HT1080 (cell line): ENCODE results near the gene NOL12. TPM values are rescaled to one million over a fixed set of nuclear protein-coding genes. Genes with fewer than 3 reads are reported as not detected.
A peak's percentile ranks its signal among the peaks of the same experiment; 100 is the strongest.
"Not testable (repeated sequence)": the region's sequence is repeated elsewhere in the genome, so short reads cannot be mapped to it uniquely, and the experiment has no call there.

Experiments
- DNase-seq: peaks from one replicate; pipeline ENCODE4 v3.0.0-alpha.2; 2015; ENCODE audit warnings: low read depth
- polyA plus RNA-seq, 2 experiments: library from polyadenylated mRNA; depleted of rRNA; stranded (reverse); fragments of >200 nt; gene quantifications; 2 replicates each; pipeline ENCODE4 v1.2.3, GENCODE V29; 2015
- total RNA-seq: library from RNA; depleted of rRNA; stranded (reverse); fragments of >200 nt; shearing (Covaris generic); gene quantifications from 2 replicates; pipeline ENCODE4 v1.2.3, GENCODE V29; 2014; rRNA removed

NOL12 gene
- 35.4 and 42.3 TPM in 2 replicates for total RNA-seq
- 20.9 and 37.2 TPM in 2 replicates for polyA plus RNA-seq (2015; cell fraction: cytosol; rRNA removed)
- 23.8 and 37.9 TPM in 2 replicates for polyA plus RNA-seq (2015; cell fraction: nucleus; rRNA removed)

GRCh38 chr22:37686002-37686982 is at the start of gene NOL12:
Gene NOL12 (plus strand): TSS chr22:37686343. CDS start chr22:37686393, 50 bp downstream.
- DNase-seq, result peak; percentile 86

DNA sequence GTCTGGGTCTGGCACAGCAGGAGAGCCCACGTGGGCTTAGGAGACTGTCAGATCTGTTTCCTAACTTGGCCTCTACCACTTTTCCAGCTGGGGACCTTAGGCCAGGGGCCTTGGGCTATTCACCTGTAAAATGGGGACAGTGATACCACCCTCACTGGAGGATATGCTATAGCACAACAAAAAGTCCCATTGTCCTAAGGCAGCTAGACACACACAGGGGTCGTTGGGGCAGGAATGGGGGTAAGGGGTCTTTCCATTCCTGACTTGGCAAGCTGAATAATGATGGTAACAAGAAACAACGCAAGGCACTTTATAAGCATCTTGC is 49.2 kb upstream of the NOL12 start:
- no peak for DNase-seq

DNA sequence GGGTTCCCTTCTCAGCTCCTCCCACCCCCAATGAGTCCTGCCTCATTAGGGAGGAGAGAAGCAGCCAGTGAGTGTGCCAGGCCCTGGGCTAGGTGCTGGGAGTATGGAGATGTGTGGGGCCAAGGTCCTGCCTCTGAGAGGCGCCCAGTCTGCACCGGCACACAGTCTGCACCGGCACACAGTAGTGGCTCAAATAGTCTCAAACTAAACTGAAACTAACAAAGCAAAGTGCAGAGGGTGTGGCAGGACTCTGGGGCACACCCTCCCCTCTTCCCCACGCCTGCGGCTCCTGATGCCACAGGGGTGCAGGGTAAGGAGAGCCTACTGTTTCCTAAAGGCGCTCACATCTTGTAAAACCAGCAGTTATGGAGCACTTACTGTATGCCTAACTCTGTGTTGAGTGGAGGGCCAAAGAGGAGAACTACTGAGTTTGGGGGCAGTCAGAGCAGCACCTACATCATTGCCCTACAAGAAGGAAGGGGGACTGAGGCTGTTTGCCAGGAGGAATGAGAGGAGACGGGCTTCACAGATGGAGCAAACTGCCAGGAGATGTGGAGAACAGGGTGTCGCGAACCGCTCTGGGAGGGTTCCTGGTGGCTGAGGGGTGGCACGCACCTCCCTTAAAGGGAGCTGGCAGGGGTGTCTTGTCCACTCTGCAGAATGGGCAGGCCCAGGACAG is 47.6 kb upstream of the NOL12 start:
- no peak for DNase-seq

- DNase-seq, result no peak
Observed at GRCh38 chr22:37639070-37639760, 46.9 kb upstream of the NOL12 start, which contains the start of gene SH3BP1. Gene SH3BP1 (plus strand): TSS chr22:37639669. CDS start chr22:37639788, 119 bp downstream.

DNA sequence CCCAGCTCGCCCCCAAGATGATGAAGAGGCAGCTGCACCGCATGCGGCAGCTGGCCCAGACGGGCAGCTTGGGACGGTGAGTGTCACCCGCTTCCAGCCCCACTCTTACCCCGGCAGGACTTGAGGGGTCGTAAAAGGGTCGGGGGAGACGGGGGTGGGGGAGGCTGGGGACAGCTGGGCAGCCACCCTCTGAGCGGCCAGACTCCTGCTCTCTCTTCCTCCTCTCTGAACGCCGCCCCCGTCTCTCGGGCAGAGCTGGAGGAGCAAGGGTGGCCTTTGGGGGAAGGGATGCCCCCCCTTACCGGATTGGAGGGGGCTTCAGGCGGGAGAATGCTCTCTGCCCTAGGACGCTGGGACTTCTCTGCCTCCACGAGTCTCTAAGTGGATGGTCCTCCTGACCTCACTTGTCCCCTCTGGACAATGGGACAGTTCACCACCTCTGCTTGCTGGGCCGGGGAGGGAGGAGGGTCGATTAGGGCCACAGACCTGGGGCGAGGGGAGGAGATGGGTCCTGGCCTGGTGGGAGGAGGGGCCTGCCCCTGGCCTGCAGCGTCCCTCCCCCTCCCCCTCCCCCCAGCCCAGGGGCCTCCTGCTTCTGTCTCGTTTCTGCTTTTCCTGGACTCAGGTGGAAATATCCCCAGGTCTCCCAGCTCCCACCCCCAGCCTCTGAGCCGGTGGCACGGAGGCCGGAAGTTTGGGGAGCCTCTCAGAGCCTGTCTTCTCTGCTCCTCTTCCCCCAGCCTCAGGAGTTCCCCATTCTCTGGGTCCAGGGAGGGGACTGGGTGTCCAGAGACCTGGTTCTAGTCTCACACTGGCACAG is 46.2 kb upstream of the NOL12 start:
- no peak for DNase-seq

DNA sequence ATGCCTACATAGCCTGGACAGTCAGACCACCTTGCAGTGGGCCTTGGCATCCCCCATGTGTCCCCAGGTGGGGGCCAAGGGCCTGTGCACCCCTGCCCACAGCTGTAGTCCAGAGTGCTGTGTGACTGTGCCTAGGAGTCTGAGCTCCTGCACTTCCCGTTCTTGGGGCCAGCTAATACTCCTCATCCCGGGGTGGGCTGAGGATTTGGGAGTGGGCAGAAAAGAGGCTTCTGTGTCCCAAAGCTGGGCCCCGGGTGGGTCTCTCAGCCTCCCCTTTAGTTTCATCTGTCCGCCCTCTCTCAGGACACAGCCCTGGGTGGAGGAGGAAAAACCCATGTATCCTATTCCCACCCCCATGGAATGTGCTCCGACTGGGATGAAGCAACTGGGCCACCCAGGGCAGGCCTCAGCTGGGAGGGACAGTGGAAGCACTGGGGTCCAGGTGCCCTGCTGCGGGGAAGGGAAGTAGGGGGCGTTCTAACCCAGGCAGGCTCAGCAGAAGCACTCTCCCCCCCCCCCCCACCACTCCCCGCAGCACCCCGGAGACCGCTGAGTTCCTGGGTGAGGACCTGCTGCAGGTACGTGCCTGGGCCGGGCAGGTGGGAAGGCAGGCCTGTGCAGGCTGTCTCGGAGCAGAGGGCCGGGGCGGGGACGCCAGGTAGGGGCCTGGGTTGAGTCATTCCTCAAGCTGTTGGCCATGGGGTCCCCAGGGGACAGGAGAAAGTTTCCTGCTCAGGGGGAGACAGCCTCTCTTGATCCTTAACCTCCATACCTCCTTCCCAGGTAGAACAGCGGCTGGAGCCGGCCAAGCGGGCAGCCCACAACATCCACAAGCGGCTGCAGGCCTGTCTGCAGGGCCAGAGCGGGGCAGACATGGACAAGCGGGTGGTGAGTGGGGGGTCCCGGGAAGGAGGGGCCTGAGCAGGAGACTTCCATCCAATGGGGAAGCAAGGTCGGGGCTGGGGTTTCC is 45.3 kb upstream of the NOL12 start:
- no peak for DNase-seq

DNA sequence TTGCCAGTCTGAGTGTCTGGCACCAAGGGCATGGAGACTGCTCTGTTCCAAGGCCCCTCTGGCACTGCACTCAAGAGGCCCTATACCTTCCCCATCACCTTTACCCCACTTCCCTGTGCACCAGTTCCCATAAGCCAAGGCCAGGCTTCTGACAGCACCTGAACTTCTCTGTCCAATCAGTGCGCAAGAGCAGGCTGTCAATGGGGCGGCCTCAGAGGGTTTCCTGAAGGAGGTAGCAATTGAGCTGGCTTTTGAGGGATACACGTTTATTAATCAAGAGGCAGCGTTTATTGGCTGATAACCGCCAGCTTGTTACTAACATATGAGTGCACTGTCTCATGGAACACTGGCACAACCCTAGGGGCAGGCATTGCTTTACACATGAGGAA is 44.6 kb upstream of the NOL12 start:
- no peak for DNase-seq

GRCh38 chr22:37643225-37643847 is 42.8 kb upstream of the NOL12 start:
- DNase-seq, result peak; percentile 68

- DNase-seq, result no peak
Observed at GRCh38 chr22:37647317-37647716, 38.8 kb upstream of the NOL12 start.

- DNase-seq, result no peak
Observed at GRCh38 chr22:37647928-37648327, 38.2 kb upstream of the NOL12 start.

DNA sequence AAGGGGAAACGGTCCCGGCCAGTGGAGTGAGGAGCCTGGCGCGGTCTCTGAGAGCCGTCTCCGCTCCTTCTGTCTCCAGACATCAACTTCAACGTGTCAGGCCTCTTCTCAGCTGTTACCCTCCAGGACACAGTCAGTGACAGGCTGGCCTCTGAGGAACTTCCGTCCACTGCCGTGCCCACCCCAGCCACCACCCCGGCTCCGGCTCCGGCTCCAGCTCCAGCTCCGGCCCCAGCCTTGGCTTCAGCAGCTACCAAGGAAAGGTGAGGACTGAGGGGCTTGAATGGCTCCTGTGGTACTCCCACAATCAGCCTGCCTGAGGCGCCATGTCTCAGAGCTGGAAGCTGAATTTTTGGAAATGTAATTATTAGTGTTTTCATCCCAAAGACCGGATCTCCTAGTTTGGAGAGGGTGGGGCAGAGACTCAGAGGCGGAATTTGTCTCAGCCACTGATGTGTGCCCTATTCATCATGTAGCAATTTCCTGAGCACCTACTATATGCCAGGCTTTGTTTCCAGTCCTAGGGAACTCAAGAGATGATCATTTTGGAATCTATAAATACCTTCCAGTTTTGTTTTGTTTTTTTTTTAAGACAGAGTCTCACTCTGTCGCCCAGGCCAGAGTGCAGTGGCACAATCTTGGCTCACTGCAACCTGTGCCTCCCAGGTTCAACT is 35.5 kb upstream of the NOL12 start:
- no peak for DNase-seq

DNA sequence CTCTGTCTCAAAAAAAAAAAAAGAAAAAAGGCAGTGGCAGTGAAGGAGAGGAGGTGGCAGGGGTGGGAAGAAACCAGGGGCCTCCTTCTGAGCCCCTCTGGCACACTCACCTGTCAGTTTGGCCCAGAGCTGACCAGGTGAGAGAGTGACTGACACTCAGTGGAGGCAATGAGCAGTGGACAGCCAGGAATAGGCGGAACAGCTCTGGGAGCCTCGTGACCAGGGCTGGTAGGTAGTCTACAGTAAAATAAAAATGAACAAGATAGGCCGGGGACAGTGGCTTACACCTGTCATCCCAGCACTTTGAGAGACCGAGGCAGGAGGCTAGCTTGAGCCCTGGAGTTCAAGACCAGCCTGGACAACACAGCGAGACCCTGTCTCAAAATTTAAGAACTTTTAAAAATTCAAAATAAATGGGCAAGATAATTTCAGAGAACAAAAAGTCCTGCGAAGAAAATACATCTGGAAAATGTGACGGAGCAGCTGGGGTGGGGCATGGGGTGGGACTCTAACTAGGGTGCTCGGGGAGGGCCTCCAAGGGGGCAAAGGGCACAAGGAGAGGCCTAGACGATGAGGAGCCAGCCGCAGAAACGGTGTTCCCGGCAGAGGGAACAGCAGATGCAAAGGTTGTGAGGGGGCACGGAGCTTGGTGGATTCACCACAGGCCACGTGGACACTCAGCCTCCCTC is 31.4 kb upstream of the NOL12 start:
- no peak for DNase-seq

DNA sequence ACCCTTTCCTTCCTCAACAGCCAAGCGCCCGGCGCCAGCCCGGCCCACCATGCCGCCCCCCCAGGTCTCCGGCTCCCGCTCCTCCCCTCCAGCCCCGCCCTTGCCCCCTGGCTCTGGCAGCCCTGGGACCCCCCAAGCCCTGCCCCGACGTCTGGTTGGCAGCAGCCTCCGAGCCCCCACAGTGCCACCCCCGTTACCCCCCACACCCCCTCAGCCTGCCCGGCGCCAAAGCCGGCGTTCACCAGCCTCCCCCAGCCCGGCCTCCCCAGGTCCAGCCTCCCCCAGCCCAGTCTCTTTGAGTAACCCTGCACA is 30.9 kb upstream of the NOL12 start:
- DNase-seq, result no peak

- DNase-seq, result not testable (repeated sequence)
Observed at GRCh38 chr22:37656583-37656982, 29.6 kb upstream of the NOL12 start.

DNA sequence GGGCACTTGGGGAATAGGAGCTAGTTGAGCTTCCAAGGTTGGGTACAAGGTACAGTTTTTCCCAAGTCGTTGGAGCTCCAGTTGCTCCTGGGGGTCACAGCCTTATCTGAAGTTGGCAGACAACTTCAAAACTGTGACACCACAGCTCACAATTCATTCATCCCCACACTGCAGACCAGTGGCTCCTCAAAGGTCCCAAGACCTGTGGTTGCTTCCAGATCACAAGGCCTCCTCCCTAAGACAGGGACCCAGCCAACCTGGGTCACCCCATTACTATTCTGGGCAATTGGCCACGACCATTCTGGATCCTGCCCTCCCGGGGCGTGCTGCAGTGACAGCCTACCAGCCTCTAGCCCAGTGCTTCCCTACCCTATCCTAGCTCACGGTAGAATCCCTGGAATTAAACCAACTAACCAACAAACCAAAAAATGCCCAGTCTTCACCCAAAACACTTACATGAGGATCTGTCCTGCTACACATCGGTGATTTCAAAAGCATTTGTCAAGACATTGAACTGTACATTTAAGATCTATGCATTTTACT is 28.5 kb upstream of the NOL12 start:
- DNase-seq, result peak; percentile 61

- DNase-seq, result peak; percentile 100
Observed at GRCh38 chr22:37658133-37659065, 27.7 kb upstream of the NOL12 start, which contains the start of gene PDXP. Gene PDXP (plus strand): TSS chr22:37658723. CDS start chr22:37658783, 60 bp downstream.
